Ovary (tissue), 9 donors: Measurements from ENCODE around the gene ADGRA1. TPM values are rescaled to one million over a fixed set of nuclear protein-coding genes. Genes with fewer than 3 reads are reported as not detected.

ENCODE experiments used
- DNase-seq, 5 donors: peaks; one replicate each; pipeline ENCODE4 v3.0.0-alpha.2; 2019 to 2020
- H3K27ac ChIP-seq, 2 donors: fragments of 200-600 bp; one replicate each; pipeline versions ENCODE4 v1.5.1 to v1.8.0; 2019 to 2022
- H3K27me3 ChIP-seq: fragments of 200-600 bp; one replicate; pipeline ENCODE4 v1.8.0; 2022
- H3K36me3 ChIP-seq: fragments of 200-600 bp; sonication (generic); one replicate; pipeline ENCODE4 v1.5.1; 2019
- H3K4me1 ChIP-seq: one replicate; pipeline ENCODE4 v1.8.1; 2013; ENCODE audit warnings: mild to moderate bottlenecking, moderate library complexity; ENCODE audit not compliant: insufficient read depth
- H3K4me3 ChIP-seq: fragments of 200-600 bp; sonication (generic); one replicate; pipeline ENCODE4 v1.5.1; 2017
- H3K9me3 ChIP-seq, 2 donors: fragments of 200-600 bp in 1 of 2; sonication (generic) in 1 of 2; one replicate each; pipeline versions ENCODE4 v1.5.1 to v1.8.1; 2013 to 2019; ENCODE audit warnings: mild to moderate bottlenecking in 1 of 2, moderate library complexity in 1 of 2
- CTCF ChIP-seq, 3 donors: fragments of 450-650 bp in 2 of 3; fragments of 200-600 bp in 1 of 3; IDR thresholded peaks; one replicate each; pipeline versions ENCODE4 v1.5.1 to v1.8.0; 2016 to 2022; ENCODE audit warnings: antibody characterized with exemption in 3 of 3, mild to moderate bottlenecking in 1 of 3
- EP300 ChIP-seq: sonication (generic); formaldehyde crosslinking; IDR thresholded peaks from one replicate; pipeline ENCODE4 v1.6.1; 2017; ENCODE audit warnings: antibody characterized with exemption
- POLR2A ChIP-seq: fragments of 450-650 bp; IDR thresholded peaks from one replicate; pipeline ENCODE4 v1.6.1; 2017; ENCODE audit warnings: antibody characterized with exemption, mild to moderate bottlenecking, moderate library complexity
- WGBS, 3 donors: extraction: QIAGEN DNeasy Blood & Tissue Kit in 1 of 3; methylation state at CpG; one replicate each; pipeline versions ENCODE4 v1.1.5 to v1.1.7; 2013 to 2017; 5-methylcytosine and 5-hydroxymethylcytosine counted together
- intact Hi-C, 4 donors: fragments of 100-400 bp; cut with DNase I; formaldehyde crosslinking; loops; one replicate each; pipeline versions ENCODE4 v1.11.0 to v1.15.1; 2022 to 2023
- polyA plus RNA-seq, 2 donors: library from polyadenylated mRNA; stranded (reverse); fragments of 200-250 nt in 1 of 2; fragments of 350-450 nt in 1 of 2; fragmentation: Illumina TruSeq in 1 of 2; extraction: RNeasy Lipid Tissue Mini Kit (QIAGEN cat#74804) in 1 of 2; gene quantifications; one replicate each; pipeline ENCODE4 v1.2.3, GENCODE V29; 2013 to 2014
- total RNA-seq, 7 donors: library from RNA; depleted of rRNA in 2 of 7; stranded (reverse); fragments of >200 nt in 2 of 7; fragmentation: NEBNext Ultra II Directional in 3 of 7; extraction: Animal tissue kit (Norgen Biotek cat#: 25700) in 3 of 7; gene quantifications; one replicate each; pipeline versions ENCODE4 v1.1.0 to v1.2.4, GENCODE V29; 2016 to 2023
- donor health status: DM: no; HTN: no; CAD: no; lungs with moderate emphysema.
- donor health status: DM: no; HTN: no; CAD: no.
- donor health status: Bipolar disorder and iron deficiency.
- donor health status: DM: yes; HTN: yes; CAD: no.
- donor health status: DM: no; HTN: no; CAD: no.
- donor health status: DM: yes; HTN: yes; CAD: no.

Gene ADGRA1
- total and polyA plus RNA-seq, 9 donors, result 0.07 to 0.92 (median 0.13) TPM; not detected in 5

DNA sequence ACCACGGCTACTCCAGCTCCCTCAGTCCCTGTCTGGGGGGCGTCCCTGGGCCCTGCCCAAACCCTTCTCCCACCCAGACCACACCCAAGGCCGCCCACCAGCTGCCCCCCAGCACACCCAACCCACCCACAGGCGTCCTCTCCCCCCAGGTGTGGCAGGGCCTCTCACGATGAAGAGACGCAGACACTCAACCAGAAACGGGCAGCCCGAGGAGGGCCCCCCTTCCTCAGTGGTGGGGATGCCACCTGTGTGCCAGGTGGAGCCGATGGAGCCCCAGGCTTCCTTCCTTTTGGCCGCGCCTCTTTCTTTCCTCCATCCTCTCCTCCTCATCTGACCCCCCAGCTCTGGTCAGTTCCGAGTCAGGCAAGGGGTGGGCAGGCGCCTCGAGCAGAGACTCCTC is 28.7 kb downstream of the ADGRA1 start:
- intact Hi-C loops, result no loop called here
- Histone ChIP-seq H3K9me3 (no peaks in the 10 kb centered on the region), H3K4me1 (no peaks in the 10 kb centered on the region), H3K27ac (no peak overlapping the region), H3K36me3 (no peaks in the 10 kb centered on the region), H3K27me3 (no peaks in the 10 kb centered on the region), H3K4me3 (no peak overlapping the region)
- TF ChIP-seq EP300 (no peak), POLR2A (no peak), CTCF (IDR thresholded peaks at IDR 0.05) (no peak)
- DNase-seq, result no peak
- WGBS, 3 donors, result 66 to 76% (median 71%) methylated on average over 14 of the region's 14 CpGs

DNA sequence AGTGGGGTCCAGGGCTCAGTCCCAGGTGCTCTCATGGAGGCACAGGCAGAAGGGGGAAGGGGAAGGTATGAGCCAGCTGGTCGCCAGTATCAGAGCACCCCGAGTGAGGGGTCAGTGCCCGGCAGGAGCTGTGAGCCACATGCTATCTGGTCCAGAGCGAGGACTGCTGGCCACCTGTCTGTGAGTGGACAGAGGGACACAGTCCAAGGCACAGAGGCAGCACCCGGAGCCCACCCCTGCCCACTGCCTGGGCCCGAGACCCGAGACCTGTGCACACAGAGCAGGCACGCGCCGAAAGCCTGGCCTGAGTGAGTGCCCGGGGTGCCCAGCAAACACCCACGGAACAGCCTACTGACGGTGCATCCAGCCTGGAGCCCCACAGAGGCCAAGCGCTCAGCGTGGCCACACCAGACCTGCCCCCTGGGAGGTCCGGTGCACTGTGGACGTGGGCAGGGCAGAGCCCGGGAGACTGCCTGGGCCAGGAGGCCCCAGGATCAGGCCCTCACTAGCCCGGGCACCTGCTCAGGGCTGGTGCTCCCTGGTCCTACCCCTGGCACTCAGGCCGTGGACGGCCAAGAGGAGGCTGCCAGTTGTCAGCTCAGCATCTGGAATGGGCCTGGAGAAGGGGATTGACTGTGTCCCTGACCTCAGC is 29.4 kb downstream of the ADGRA1 start:
- H3K27ac ChIP-seq, result no peak overlapping the region
- no peaks in the 10 kb centered on the region for H3K27me3 ChIP-seq
- 84 to 96% (median 90%) methylated on average over 20 to 21 of the region's 21 CpGs for WGBS, 3 donors
- intact Hi-C loops, result no loop called here
- no peak overlapping the region for H3K4me3 ChIP-seq
- H3K4me1 ChIP-seq, result no peaks in the 10 kb centered on the region
- no peaks in the 10 kb centered on the region for H3K9me3 ChIP-seq
- DNase-seq, result no peak
- no peaks in the 10 kb centered on the region for H3K36me3 ChIP-seq
- TF ChIP-seq POLR2A (no peak), CTCF (IDR thresholded peaks at IDR 0.05) (no peak), EP300 (no peak)

- TF ChIP-seq CTCF (IDR thresholded peaks at IDR 0.05) (no peak), EP300 (no peak), POLR2A (no peak)
- no peak for DNase-seq
Observed at GRCh38 chr10:133117688-133118071, 30.0 kb downstream of the ADGRA1 start.

GRCh38 chr10:133121479-133121878 is 33.8 kb downstream of the ADGRA1 start:
- no peaks in the 10 kb centered on the region for H3K4me1 ChIP-seq
- H3K27me3 ChIP-seq, result no peaks in the 10 kb centered on the region
- intact Hi-C loops, result loop anchor here in 2 of 4 donors (10.0 kb wide), 2 partner anchors 287 to 467 kb away; no protein-coding TSS in a partner anchor
- no peak overlapping the region for H3K4me3 ChIP-seq
- DNase-seq, result no peak
- TF ChIP-seq EP300, result no peak
- TF ChIP-seq POLR2A, result no peak
- no peak for TF ChIP-seq CTCF (IDR thresholded peaks at IDR 0.05)
- 80 to 93% (median 91%) methylated on average over 8 of the region's 8 CpGs for WGBS, 3 donors
- H3K9me3 ChIP-seq, result no peaks in the 10 kb centered on the region
- no peaks in the 10 kb centered on the region for H3K36me3 ChIP-seq
- H3K27ac ChIP-seq, result no peak overlapping the region

More at GRCh38 chr10:133117688-133118071, 30.0 kb downstream of the ADGRA1 start:
- no peaks in the 10 kb centered on the region for H3K36me3 ChIP-seq
- H3K27ac ChIP-seq, result no peak overlapping the region
- no peaks in the 10 kb centered on the region for H3K4me1 ChIP-seq
- H3K4me3 ChIP-seq, result no peak overlapping the region
- 51 to 57% (median 54%) methylated on average over 8 of the region's 8 CpGs for WGBS, 3 donors
- H3K9me3 ChIP-seq, result no peaks in the 10 kb centered on the region
- intact Hi-C loops, result no loop called here
- H3K27me3 ChIP-seq, result no peaks in the 10 kb centered on the region
